Activated CD4-positive, alpha-beta memory T cell treated with anti-CD3 and anti-CD28 coated beads, Interleukin-2, amount 10 ng/mL, durations not matched to agents 7 days and 5 days (primary cell): Measurements from ENCODE around the gene PYDC1. TPM values are rescaled to one million over a fixed set of nuclear protein-coding genes. Genes with fewer than 3 reads are reported as not detected.
"Not testable (repeated sequence)": the region's sequence is repeated elsewhere in the genome, so short reads cannot be mapped to it uniquely, and the experiment has no call there.

Experiments used
- CTCF ChIA-PET: fragments of 350-600 bp; sonication (Branson Sonifier 250); formaldehyde crosslinking; loops from one replicate; lab custom pipeline; 2021; ENCODE audit warnings: antibody characterized with exemption, inconsistent platforms; lab: Charles Lee
- POLR2A ChIA-PET: fragments of 350-600 bp; sonication (Branson Sonifier 250); formaldehyde crosslinking; loops from one replicate; lab custom pipeline; 2021; ENCODE audit warnings: antibody characterized with exemption; lab: Charles Lee
- DNase-seq: peaks from one replicate; pipeline ENCODE4 v3.0.0-alpha.2; 2020
- H3K27ac Mint-ChIP-seq: one replicate; pipeline ENCODE4 v1.8.0; 2021; ENCODE audit warnings: mild to moderate bottlenecking, mixed read lengths
- H3K27me3 Mint-ChIP-seq: one replicate; pipeline ENCODE4 v1.8.0; 2021; ENCODE audit warnings: mixed read lengths
- H3K36me3 Mint-ChIP-seq: one replicate; pipeline ENCODE4 v1.8.0; 2021; ENCODE audit warnings: low read depth, mixed read lengths
- H3K4me1 Mint-ChIP-seq: one replicate; pipeline ENCODE4 v1.8.0; 2021; ENCODE audit warnings: mixed read lengths
- H3K4me3 Mint-ChIP-seq: one replicate; pipeline ENCODE4 v1.8.0; 2021; ENCODE audit warnings: mild to moderate bottlenecking, mixed read lengths
- H3K9me3 Mint-ChIP-seq: one replicate; pipeline ENCODE4 v1.8.0; 2021; ENCODE audit warnings: mixed read lengths
- total RNA-seq, 2 experiments: library from RNA; stranded (reverse); gene quantifications; one replicate each; pipeline ENCODE4 v1.2.3, GENCODE V29; 2021

Gene PYDC1
- total RNA-seq, 2 experiments from 2014 or later = not detected

GRCh38 chr16:31181102-31181830, 35.7 kb downstream of the PYDC1 start:
- Mint-ChIP-seq H3K27ac (peak overlapping the region; percentile 98), H3K36me3 (peaks cover 61% of the 10 kb centered on the region)

GRCh38 chr16:31179747-31180459, 37.0 kb downstream of the PYDC1 start, which contains the start of gene FUS:
Gene FUS, plus strand, starts transcription at chr16:31180139. Its CDS starts 76 bp downstream, at chr16:31180215.
- Mint-ChIP-seq H3K4me1 (peaks cover 53% of the 10 kb centered on the region), H3K27ac (peak within 1 kb of the TSS; percentile 98), H3K27me3 (peaks cover 2% of the 10 kb centered on the region), H3K4me3 (peak within 1 kb of the TSS; percentile 93), H3K9me3 (no peaks in the 10 kb centered on the region), H3K36me3 (peaks cover 47% of the 10 kb centered on the region)
- DNase-seq = peak; percentile 91
- POLR2A ChIA-PET = interaction anchor here (0.7 to 4.8 kb wide), 62 partner anchors 8 to 697 kb away, joined by 3 to 96 read pairs (median 5); partner anchors contain the start of genes ARMC5, KAT8, PHKG2 and PYCARD
- CTCF ChIA-PET = interaction anchor here (0.8 to 2.1 kb wide), 7 partner anchors 9 to 280 kb away, joined by 3 to 16 read pairs (median 4); partner anchors contain the start of gene KAT8

More at GRCh38 chr16:31181102-31181830, 35.7 kb downstream of the PYDC1 start:
- Mint-ChIP-seq H3K4me1 (peaks cover 67% of the 10 kb centered on the region), H3K9me3 (no peaks in the 10 kb centered on the region), H3K27me3 (peaks cover 2% of the 10 kb centered on the region), H3K4me3 (peak overlapping the region; percentile 93)
- DNase-seq = peak; percentile 49
- POLR2A ChIA-PET = interaction anchor here (0.7 to 6.9 kb wide), 40 partner anchors 10 to 696 kb away, joined by 3 to 96 read pairs (median 7); partner anchors contain the start of genes ARMC5, KAT8, PYCARD and PYDC1
- CTCF ChIA-PET = interaction anchor here (0.9 to 2.9 kb wide), 4 partner anchors 19 to 275 kb away, joined by 3 to 13 read pairs (median 4); partner anchors contain the start of gene KAT8

GRCh38 chr16:31179219-31179746, 37.7 kb downstream of the PYDC1 start:
- peak overlapping the region; percentile 98 for H3K27ac Mint-ChIP-seq
- no peaks in the 10 kb centered on the region for H3K9me3 Mint-ChIP-seq
- ChIA-PET POLR2A (interaction anchor here (0.7 to 4.8 kb wide), 52 partner anchors 8 to 698 kb away, joined by 3 to 96 read pairs (median 5); partner anchors contain the start of genes ARMC5, KAT8, PHKG2 and PYCARD), CTCF (interaction anchor here (1.2 to 2.1 kb wide), 3 partner anchors 21 to 281 kb away, joined by 3 to 16 read pairs (median 5); no protein-coding TSS in a partner anchor)
- DNase-seq = no peak
- H3K36me3 Mint-ChIP-seq = peaks cover 43% of the 10 kb centered on the region
- peaks cover 2% of the 10 kb centered on the region for H3K27me3 Mint-ChIP-seq
- H3K4me1 Mint-ChIP-seq = peaks cover 50% of the 10 kb centered on the region
- peak overlapping the region; percentile 93 for H3K4me3 Mint-ChIP-seq

- Mint-ChIP-seq H3K27ac (peak overlapping the region; percentile 72), H3K9me3 (no peaks in the 10 kb centered on the region), H3K27me3 (peaks cover 2% of the 10 kb centered on the region), H3K36me3 (peaks cover 21% of the 10 kb centered on the region), H3K4me1 (peaks cover 29% of the 10 kb centered on the region), H3K4me3 (peak overlapping the region; percentile 1)
- ChIA-PET POLR2A (interaction anchor here (0.6 to 4.8 kb wide), 12 partner anchors 9 to 696 kb away, joined by 3 to 96 read pairs (median 4); partner anchors contain the start of genes ARMC5, ITGAX, KAT8 and PYCARD), CTCF (interaction anchor here (1.0 to 1.8 kb wide), 4 partner anchors 13 to 276 kb away, joined by 3 to 17 read pairs (median 5); partner anchors contain the start of gene HSD3B7)
- peak; percentile 68 for DNase-seq
Measured at GRCh38 chr16:31177136-31177535, 39.8 kb downstream of the PYDC1 start.

- DNase-seq, H3K36me3 Mint-ChIP-seq, H3K4me3 Mint-ChIP-seq, H3K4me1 Mint-ChIP-seq, H3K27ac Mint-ChIP-seq, H3K9me3 Mint-ChIP-seq, CTCF ChIA-PET, H3K27me3 Mint-ChIP-seq, POLR2A ChIA-PET: not testable (repeated sequence)
Measured at GRCh38 chr16:31170048-31170447, 46.9 kb downstream of the PYDC1 start.

GRCh38 chr16:31168848-31169247, 48.1 kb downstream of the PYDC1 start:
- no peak for DNase-seq
- Mint-ChIP-seq H3K9me3 (no peaks in the 10 kb centered on the region), H3K4me1 (no peaks in the 10 kb centered on the region), H3K4me3 (no peak overlapping the region), H3K27ac (no peak overlapping the region), H3K27me3 (no peaks in the 10 kb centered on the region), H3K36me3 (no peaks in the 10 kb centered on the region)
- ChIA-PET POLR2A (interaction anchor here (0.7 kb wide), 1 partner anchor 9 kb away, joined by 3 read pairs; no protein-coding TSS in a partner anchor), CTCF (no interaction called here)

GRCh38 chr16:31167315-31167714, 49.6 kb downstream of the PYDC1 start:
- CTCF ChIA-PET = no interaction called here
- H3K27ac Mint-ChIP-seq = no peak overlapping the region
- H3K9me3 Mint-ChIP-seq = no peaks in the 10 kb centered on the region
- H3K27me3 Mint-ChIP-seq = peaks cover 2% of the 10 kb centered on the region
- POLR2A ChIA-PET = interaction anchor here (1.3 to 3.4 kb wide), 2 partner anchors 10 to 13 kb away, joined by 4 to 16 read pairs; partner anchors contain the start of gene FUS
- DNase-seq = no peak
- H3K36me3 Mint-ChIP-seq = no peaks in the 10 kb centered on the region
- no peak overlapping the region for H3K4me3 Mint-ChIP-seq
- no peaks in the 10 kb centered on the region for H3K4me1 Mint-ChIP-seq

Other genes starting within 250 kb of the PYDC1 start
- gene HSD3B7, start 231.9 kb downstream of the PYDC1 start, total RNA-seq = 1 to 10 TPM; 7.1 to 7.5 TPM
- gene STX1B, start 206.5 kb downstream of the PYDC1 start, total RNA-seq = 1 to 10 TPM; 1.5 to 1.7 TPM
- 10 to 100 TPM; 67.2 to 70.0 TPM for gene STX4, start 183.6 kb downstream of the PYDC1 start, total RNA-seq
- gene ZNF668, start 142.9 kb downstream of the PYDC1 start, total RNA-seq = 10 to 100 TPM; 13.9 to 17.4 TPM
- 10 to 100 TPM; 31.9 to 32.1 TPM for gene ZNF646, start 142.7 kb downstream of the PYDC1 start, total RNA-seq
- gene PRSS53, start 128.2 kb downstream of the PYDC1 start, total RNA-seq = 1 to 10 TPM; 4.7 to 4.9 TPM
- gene VKORC1, start 122.3 kb downstream of the PYDC1 start, total RNA-seq = 10 to 100 TPM; 66.0 to 66.1 TPM
- gene BCKDK, start 108.7 kb downstream of the PYDC1 start, total RNA-seq = 10 to 100 TPM; 32.9 to 34.4 TPM
- 10 to 100 TPM; 43.7 to 44.3 TPM for gene KAT8, start 99.5 kb downstream of the PYDC1 start, total RNA-seq
- gene PRSS8, start 81.4 kb downstream of the PYDC1 start, total RNA-seq = not detected
- under 1 TPM; 0.58 to 0.85 TPM for gene PRSS36, start 67.1 kb downstream of the PYDC1 start, total RNA-seq
- gene FUS, start 37.0 kb downstream of the PYDC1 start, total RNA-seq = 100 to 1,000 TPM; 386 to 397 TPM
- 100 to 1,000 TPM in 1 of 2 experiments, 10 to 100 TPM in 1; 96.1 to 102 TPM for gene PYCARD, start 14.4 kb downstream of the PYDC1 start, total RNA-seq
- gene TRIM72, start 3.0 kb downstream of the PYDC1 start, total RNA-seq = under 1 TPM; 0.03 to 0.05 TPM
- 10 to 100 TPM; 81.3 to 82.1 TPM for gene ITGAM, start 42.8 kb upstream of the PYDC1 start, total RNA-seq
- 10 to 100 TPM; 42.0 to 43.2 TPM for gene ITGAX, start 138.0 kb upstream of the PYDC1 start, total RNA-seq
- not detected for gene ITGAD, start 176.2 kb upstream of the PYDC1 start, total RNA-seq
- not detected for gene COX6A2, start 211.2 kb upstream of the PYDC1 start, total RNA-seq
- under 1 TPM in 1 of 2 experiments, not detected in 1; 0.13 TPM for gene ZNF843, start 225.7 kb upstream of the PYDC1 start, total RNA-seq
- gene ARMC5, start 242.4 kb upstream of the PYDC1 start, total RNA-seq = 10 to 100 TPM; 10.1 to 12.0 TPM